Skeletal muscle tissue (tissue), 4 donors: ENCODE data around the gene TMEM143. TPM values are rescaled to one million over a fixed set of nuclear protein-coding genes. Genes with fewer than 3 reads are reported as not detected.

ENCODE experiments used
- H3K27ac ChIP-seq: one replicate; pipeline ENCODE4 v1.7.0; 2013; ENCODE audit warnings: mild to moderate bottlenecking, low read depth, low read length, inconsistent platforms
- H3K27me3 ChIP-seq, 3 donors: one replicate each; pipeline ENCODE4 v1.7.0; 2013; ENCODE audit warnings: low read length in 3 of 3; ENCODE audit not compliant: control insufficient read depth in 3 of 3, insufficient read depth in 3 of 3
- H3K36me3 ChIP-seq, 3 donors: one replicate each; pipeline ENCODE4 v1.7.0; 2013; ENCODE audit warnings: low read length in 3 of 3; ENCODE audit not compliant: control insufficient read depth in 3 of 3, insufficient read depth in 3 of 3
- H3K4me1 ChIP-seq, 3 donors: one replicate each; pipeline ENCODE4 v1.7.0; 2013; ENCODE audit warnings: low read length in 3 of 3, mild to moderate bottlenecking in 3 of 3; ENCODE audit not compliant: control insufficient read depth in 3 of 3, insufficient read depth in 3 of 3
- H3K4me3 ChIP-seq, 3 donors: one replicate each; pipeline ENCODE4 v1.7.0; 2013; ENCODE audit warnings: low read length in 3 of 3
- H3K9ac ChIP-seq, 3 donors: one replicate each; pipeline ENCODE4 v1.7.0; 2013; ENCODE audit warnings: low read length in 3 of 3, mild to moderate bottlenecking in 3 of 3, moderate library complexity in 2 of 3, low read depth in 1 of 3
- H3K9me3 ChIP-seq, 3 donors: one replicate each; pipeline ENCODE4 v1.7.0; 2013; ENCODE audit warnings: low read length in 3 of 3; ENCODE audit not compliant: control insufficient read depth in 3 of 3
- total RNA-seq: library from RNA; depleted of rRNA; stranded (reverse); fragments of >200 nt; gene quantifications from one replicate; pipeline ENCODE4 v1.2.3, GENCODE V29; 2014
- donor health status: Osteomylitis.

Gene TMEM143
- total RNA-seq, 1 donor from 2014 or later, result 7.8 TPM

DNA sequence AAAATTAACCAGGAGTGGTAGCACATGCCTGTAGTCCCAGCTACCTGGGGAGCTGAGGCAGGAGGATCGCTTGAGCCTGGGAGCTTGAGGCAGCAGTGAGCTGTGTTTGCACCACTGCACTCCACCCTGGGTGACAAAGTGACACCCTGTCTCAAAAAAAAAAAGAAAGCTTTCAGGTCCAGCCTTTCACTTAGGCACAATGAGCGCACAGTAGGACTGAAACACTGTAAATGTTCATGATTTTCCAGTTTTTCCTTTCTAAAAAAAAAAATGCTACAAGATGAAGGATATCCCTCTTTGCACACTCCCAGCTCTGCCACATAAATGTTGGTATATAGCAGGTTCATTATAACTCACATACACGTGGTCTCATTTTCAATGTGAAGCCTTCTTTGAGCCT is 76.0 kb downstream of the TMEM143 start:
- Histone ChIP-seq H3K27ac (no peak overlapping the region), H3K36me3 (peaks cover 0 to 3% (median 0%) of the 10 kb centered on the region in 3 donors), H3K9me3 (peaks cover 0 to 9% (median 7%) of the 10 kb centered on the region in 3 donors), H3K4me1 (peaks cover 5 to 9% (median 8%) of the 10 kb centered on the region in 3 donors), H3K9ac (no peak overlapping the region), H3K27me3 (peaks cover 5 to 8% (median 5%) of the 10 kb centered on the region in 3 donors), H3K4me3 (no peak overlapping the region)

- no peaks in the 10 kb centered on the region for H3K4me1 ChIP-seq
- no peak overlapping the region for H3K9ac ChIP-seq
- peaks cover 0 to 3% (median 0%) of the 10 kb centered on the region in 3 donors for H3K36me3 ChIP-seq
- H3K27ac ChIP-seq, result no peak overlapping the region
- peaks cover 0 to 9% (median 7%) of the 10 kb centered on the region in 3 donors for H3K9me3 ChIP-seq
- no peak overlapping the region for H3K4me3 ChIP-seq
- H3K27me3 ChIP-seq, result no peaks in the 10 kb centered on the region
Measured at GRCh38 chr19:48284896-48285295, 78.8 kb downstream of the TMEM143 start.

GRCh38 chr19:48283908-48284307 is 79.8 kb downstream of the TMEM143 start:
- Histone ChIP-seq H3K27me3 (peaks cover 0 to 4% (median 0%) of the 10 kb centered on the region in 3 donors), H3K9ac (no peak overlapping the region), H3K4me1 (no peaks in the 10 kb centered on the region), H3K4me3 (no peak overlapping the region), H3K36me3 (peaks cover 0 to 3% (median 0%) of the 10 kb centered on the region in 3 donors), H3K27ac (no peak overlapping the region), H3K9me3 (peaks cover 0 to 9% (median 7%) of the 10 kb centered on the region in 3 donors)

Other genes with a start within 250 kb of the TMEM143 start
- gene LIG1, start 193.6 kb downstream of the TMEM143 start, total RNA-seq, result 14.6 TPM
- 1.6 TPM for gene ZSWIM9, start 193.3 kb downstream of the TMEM143 start, total RNA-seq
- 26.6 TPM for gene CARD8, start 108.0 kb downstream of the TMEM143 start, total RNA-seq
- gene ZNF114, start 93.9 kb downstream of the TMEM143 start, total RNA-seq, result 2.6 TPM
- gene EMP3, start 38.4 kb downstream of the TMEM143 start, total RNA-seq, result 72.5 TPM
- not detected for gene SYNGR4, start 427 bp upstream of the TMEM143 start, total RNA-seq
- gene KDELR1, start 27.6 kb upstream of the TMEM143 start, total RNA-seq, result 47.5 TPM
- under 0.01 TPM for gene GRIN2D, start 29.7 kb upstream of the TMEM143 start, total RNA-seq
- 8.4 TPM for gene GRWD1, start 82.0 kb upstream of the TMEM143 start, total RNA-seq
- gene KCNJ14, start 91.6 kb upstream of the TMEM143 start, total RNA-seq, result 1.0 TPM
- gene CYTH2, start 105.4 kb upstream of the TMEM143 start, total RNA-seq, result 33.4 TPM
- not detected for gene LMTK3, start 147.9 kb upstream of the TMEM143 start, total RNA-seq
- gene SULT2B1, start 188.2 kb upstream of the TMEM143 start, total RNA-seq, result not detected
- gene SPACA4, start 242.8 kb upstream of the TMEM143 start, total RNA-seq, result not detected